Raji (cell line): ENCODE data around the gene ACLY.

Experiments used
- POLR2A ChIP-seq: IDR thresholded peaks from 2 replicates; pipeline ENCODE4 v1.6.1; 2011; ENCODE audit warnings: low read depth, low read length, control low read depth; ENCODE audit not compliant: insufficient read depth

The ACLY gene

DNA sequence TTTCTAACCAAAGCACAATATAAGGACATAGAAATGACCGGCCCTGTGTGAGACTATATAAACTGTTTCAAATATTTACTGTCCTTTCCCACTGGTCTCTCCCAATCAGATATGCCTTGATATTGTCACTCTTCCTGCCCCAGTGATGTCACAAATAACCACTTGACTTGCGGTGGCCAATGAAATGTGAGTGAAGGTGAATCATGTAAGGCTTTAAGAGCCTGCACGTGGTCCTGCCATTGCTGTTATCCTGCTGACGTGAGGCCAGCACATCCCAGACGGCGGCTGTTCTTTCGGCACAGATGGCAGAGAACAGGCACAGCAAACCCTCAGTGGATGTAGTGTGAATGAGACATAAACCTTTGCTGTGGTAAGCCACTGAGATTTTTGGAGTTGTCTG, 48.1 kb downstream of the ACLY start:
- no peak for TF ChIP-seq POLR2A

DNA sequence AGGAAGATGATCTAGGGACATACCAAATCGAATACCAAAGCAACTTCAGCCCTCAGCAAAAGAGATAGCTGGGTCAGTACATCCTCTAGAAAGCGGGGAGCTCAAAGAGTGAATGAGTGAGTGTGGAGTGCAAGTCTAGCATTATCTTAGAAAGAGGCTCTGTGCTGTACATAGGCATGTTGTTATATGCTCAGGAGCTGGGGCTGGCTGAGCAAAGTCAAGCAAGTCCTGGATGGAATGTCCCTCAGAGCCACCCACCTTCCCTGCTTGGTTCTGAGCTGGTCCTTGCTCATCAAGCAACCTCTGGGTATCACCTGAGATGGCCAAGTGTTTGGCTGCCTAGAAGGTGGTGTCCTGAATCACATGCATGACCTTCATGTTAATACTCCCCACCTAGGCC, 48.7 kb downstream of the ACLY start:
- TF ChIP-seq POLR2A, result no peak

DNA sequence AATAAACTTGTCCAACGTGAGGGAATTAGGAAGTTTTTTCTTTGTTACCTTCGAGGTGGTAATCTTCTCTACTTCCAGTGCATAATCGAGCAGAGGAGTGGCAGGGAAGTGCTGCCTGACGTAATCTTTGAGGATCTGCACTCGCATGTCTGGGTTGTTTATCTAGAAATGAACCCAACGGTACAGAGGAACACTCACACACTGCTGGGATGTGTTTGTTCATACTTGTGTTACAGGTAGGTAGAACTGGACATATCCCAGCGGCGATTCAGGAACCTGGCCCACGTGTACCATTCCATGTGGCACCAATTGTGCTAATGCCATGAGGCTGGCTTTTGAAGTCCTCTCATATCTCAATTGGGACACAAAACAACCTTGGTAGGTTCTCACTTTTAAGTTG, 49.3 kb downstream of the ACLY start:
- TF ChIP-seq POLR2A, result no peak

DNA sequence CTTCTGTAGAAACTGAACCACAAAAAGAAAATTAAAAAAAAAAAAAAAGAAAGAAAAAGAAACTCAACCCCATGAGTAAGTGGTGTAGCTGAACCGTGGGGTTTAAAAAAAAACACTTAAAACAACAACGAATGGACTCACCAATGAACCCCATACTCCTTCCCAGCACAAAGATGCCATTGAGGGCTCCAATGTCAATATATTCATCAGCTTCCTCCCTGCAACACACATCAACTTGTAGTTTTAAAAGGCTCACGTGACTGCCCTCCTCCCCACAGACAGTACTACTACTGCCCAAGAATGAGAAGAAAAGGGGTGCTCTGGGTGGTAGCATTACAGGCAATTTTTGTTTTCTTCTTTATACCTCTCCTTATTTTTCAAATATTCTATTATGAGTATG, 50.2 kb downstream of the ACLY start:
- no peak for TF ChIP-seq POLR2A

DNA sequence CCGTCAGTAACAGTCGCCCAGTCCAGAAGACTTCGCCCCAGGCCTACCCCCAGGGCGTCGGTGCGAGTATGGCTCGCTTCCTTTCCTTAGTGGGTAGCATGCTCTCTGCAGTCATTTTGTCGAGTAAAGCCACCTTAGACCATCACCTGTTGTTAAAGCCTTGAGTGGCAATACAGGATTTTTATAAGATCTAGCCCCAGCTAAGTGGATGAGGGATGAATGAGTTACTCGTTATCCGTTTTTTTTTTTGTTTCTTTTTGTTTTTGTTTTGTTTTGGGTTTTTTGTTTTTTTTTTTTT, 53.2 kb downstream of the ACLY start:
- TF ChIP-seq POLR2A, result peak; percentile 52; the same call in 1 of the 2 replicates

DNA sequence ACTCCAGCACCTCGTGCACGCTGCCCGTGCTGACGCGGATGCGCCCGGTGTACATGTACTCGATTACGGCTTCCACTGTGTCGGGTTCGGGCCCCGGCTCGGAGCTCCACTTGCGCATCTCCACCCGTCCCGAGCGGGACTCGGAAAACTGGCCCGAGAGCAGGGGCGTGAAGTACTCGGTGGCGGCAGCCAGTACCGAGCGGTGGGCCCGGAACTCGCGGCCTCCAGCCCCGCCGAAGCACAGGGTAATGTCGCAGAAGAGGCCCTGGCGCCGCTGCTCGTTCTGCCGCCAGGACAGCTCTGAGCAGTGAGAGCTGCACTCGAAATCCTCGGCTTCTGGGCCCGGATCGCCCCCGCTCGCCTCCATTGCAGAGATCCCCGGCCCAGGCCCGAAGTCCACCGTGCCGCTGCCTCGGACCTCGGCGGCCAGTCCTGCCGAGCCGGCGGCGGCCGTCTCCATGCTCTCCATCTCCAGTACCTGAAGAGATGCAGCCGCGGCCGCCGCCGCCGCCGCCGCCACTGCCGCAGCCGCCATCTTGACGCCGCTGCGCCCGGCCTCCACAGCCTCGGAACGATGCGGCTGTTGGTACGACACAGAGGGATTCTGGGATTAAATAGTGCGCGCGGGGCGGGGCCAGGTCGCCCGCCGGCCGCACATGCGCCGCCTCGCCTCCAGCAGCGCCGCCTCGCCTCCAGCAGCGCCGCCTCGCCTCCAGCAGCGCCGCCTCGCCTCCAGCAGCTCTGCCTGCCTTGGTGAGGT, 53.7 kb downstream of the ACLY start, which contains the start of gene KLHL11:
Gene KLHL11 (minus strand): TSS at position 588 of the 760 bp plus-strand sequence. CDS start 53 bp downstream, at position 535.
- peak; percentile 84 for TF ChIP-seq POLR2A

DNA sequence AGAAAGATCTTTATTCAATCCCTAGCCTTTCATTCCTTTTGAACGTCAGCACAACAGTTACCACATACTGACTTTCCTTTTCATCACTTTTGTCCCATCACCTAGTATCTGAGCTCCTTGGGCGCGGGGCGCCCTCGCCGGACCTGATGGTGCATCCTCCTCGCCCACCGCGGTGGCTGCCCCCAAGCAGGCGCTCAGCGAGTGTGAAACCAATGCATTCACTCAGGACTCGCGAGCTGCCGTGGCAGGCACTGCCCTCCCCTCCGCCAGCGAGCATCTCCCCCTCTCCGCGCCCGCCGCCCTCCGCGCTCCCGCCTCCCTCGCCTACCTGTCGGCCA, 54.3 kb downstream of the ACLY start:
- TF ChIP-seq POLR2A, result no peak

DNA sequence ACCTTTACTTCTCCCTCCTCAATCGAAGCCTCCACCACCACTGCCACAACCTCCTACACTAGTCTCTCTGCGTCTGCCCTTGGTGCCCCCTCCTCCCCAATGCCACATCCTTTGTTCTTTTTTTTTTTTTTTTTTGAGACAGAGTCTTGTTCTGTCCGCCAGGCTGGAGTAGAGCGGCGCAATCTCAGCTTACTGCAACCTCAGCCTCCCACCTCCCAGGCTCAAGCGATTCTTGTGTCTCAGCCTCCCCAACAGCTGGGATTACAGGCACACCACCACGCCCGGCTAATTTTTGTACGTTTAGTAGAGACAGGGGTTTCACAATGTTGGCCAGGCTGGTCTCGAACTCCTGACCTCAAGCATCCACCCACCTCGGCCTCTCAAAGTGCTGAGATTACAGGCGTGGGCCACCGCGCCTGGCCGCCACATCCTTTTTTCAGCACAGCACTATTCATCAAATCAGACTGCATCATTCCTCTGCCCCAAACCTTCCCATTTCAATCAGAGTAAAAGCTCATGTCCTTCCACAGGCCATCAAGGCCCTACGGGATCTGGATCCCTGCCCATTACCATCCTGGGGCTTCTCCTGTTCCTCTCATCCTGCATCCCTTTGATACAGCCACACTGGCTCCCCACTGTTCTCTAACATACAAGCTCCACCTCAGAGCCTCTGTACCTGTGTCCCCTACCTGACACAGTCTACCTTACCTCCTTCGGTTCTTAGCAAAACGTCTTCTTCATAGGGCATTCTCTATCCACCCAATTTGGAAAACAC, 55.5 kb downstream of the ACLY start:
- TF ChIP-seq POLR2A, result no peak

DNA sequence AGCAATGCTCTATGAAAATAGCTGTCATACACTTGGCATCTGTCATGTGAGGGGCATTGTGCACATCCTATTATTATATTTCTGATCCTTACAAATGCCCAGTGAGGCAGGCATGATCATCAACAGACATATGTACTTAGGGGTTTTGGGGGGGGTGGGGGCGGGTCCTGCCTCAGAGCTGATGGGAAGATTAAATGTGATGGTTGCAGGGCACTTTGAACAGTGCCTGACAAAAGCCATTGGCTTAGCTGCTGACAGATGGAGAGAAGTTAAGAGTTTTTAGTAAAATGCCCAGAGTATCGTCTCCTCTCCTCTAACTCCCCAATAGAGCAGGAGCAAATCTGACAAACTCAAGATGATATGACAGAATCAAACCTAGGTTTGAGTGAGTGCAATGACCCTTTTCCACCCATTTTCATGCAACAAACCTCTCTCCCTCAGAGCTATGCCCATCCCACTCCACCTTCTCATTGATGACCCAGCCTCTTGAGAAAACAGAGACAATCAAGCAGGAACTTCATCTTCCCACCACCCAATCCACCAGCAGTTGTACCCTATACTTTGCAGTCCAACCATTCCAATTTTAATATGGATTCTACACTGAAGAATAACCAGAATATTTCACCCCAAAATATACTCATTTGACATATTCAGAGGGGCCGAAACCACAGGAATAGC, 58.4 kb downstream of the ACLY start:
- no peak for TF ChIP-seq POLR2A

DNA sequence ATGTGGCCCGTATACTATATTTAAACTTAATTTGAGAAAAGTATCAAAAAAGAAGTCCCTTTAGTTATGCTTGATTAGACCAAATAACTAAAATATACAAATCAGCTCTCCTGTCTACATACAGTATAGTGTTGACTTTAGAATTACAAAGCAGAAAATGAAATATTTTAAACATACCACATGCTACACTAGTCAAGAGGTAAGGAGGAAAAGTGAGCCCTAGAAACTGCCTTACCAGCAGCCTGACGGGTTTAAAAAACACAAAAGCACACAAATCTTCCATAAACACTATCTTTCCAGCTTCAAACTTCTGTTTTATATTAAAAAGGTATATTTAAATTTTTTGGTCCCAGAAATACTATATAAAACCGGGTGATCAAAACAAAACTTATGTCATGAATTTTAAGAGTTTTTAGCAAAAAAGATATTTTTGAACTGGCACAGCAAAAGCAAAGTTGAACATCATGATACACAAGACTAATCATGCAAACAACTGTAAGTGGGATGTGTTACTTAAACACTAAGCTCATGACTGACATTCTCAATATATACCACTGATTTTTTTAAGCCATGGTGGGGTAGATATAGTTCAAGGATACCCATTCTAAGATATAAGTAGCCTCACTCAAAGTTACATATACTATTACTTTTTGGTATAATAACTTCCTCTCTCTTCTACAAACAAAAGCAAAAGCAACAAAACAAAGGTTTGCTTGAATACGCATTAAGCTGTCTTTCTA, 69.3 kb downstream of the ACLY start:
- no peak for TF ChIP-seq POLR2A

DNA sequence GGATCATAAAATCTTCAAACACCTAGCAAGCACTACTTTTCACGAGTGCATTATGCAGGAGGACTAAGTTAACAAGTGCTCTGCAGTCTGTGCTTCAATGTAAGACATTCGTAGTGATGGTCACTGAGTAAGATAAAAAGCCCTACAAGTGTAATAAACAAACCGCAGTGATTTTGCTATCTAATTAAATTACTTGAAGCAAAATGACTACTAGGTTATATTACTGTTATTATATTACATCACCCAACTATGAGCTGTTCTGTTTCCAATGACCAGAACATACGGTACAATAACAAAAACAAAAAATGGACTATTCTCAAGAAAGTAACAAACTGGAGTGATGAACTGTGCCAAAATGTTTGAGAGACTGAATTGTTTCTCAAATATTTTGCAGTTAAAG, 70.0 kb downstream of the ACLY start:
- no peak for TF ChIP-seq POLR2A

DNA sequence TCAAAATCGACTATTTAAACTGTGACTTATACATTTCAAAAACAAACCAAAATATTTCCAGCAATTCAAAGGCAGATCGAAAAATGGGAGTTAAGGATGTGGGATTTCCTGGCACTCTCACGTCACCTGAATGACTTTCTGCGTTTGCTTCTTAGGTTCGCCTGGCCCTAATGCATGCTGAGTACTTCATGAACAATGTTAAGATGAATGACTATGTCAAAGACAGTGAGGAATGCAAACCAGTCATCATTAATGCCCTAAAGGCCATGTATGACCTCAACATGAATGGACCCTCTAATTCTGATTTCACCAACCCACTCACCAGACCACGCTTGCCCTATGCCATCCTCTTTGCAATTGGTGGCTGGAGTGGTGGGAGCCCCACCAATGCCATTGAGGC, 73.8 kb downstream of the ACLY start:
- no peak for TF ChIP-seq POLR2A

DNA sequence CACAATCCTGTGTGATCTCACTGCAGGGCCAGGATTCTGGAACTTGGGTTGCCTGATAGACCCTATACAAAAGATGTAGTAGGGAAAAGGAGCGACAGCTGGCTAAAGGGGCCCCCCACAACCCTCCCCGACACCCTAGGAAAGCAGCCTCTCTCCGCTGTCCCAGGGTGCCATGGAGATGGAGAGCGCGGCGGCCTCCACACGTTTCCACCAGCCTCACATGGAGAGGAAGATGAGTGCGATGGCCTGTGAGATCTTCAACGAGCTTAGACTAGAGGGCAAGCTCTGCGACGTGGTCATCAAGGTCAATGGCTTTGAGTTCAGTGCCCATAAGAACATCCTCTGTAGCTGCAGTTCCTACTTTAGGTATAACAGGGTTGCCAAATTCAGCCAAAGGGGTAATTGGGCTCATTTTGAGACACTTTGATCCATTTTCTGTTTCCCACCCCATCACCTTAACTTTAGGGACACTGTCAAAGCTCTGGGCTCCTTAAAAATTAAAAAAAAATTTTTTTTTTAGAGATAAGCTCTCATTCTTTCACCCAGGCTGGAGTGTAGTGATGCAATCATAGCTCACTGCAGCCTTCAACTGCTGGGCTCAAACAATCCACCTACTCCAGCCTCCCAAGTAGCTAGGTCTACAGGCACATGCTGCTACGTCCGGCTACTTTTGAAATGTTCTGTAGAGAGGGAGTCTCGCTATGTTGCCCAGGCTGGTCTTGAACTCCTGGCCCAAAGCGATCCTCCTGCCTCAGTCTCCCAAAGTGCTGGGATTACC, 80.8 kb downstream of the ACLY start, which contains the start of gene KLHL10:
Gene KLHL10 (plus strand): TSS at position 65 of the 778 bp plus-strand sequence. CDS start 108 bp downstream, at position 173.
- no peak for TF ChIP-seq POLR2A

DNA sequence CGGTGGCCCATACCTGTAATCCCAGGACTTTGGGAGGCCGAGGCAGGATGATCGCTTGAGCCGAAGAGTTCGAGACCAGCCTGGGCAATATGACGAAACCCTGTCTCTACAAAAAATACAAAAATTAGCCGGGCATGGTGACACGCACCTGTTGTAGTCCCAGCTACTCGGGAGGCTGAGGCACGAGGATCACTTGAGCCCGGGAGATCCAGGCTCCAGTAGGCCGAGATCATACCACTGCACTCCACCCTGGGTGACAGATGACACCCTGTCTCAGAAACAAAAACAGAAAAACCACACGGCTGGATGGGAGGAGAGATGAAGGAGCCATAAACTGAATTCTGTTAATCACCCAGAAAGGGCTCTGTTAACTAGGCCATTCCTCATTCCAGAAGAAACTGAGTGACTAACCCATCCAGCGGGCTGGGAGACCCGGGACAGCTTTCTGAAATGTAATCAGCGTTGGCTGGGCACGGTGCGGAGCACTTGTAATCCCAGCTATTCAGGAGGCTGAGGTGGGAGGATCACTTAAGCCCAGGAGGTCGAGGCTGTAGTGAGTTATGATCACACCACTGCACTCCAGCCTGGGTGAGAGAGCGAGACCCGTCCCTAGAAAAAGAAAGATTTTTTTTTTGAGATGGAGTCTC, 82.1 kb downstream of the ACLY start:
- no peak for TF ChIP-seq POLR2A
